ENCODE results near the gene VPS16. TPM values are rescaled to one million over a fixed set of nuclear protein-coding genes. Genes with fewer than 3 reads are reported as not detected.

Gene VPS16
- 46.1 and 48.5 TPM in 2 replicates for total RNA-seq
- polyA plus RNA-seq, result 32.2 and 32.9 TPM in 2 replicates
- 41.1 and 41.6 TPM in 2 replicates for polyA plus RNA-seq (2012)
- polyA minus RNA-seq (ENCODE audit: low replicate concordance), result 53.3 and 85.6 TPM in 2 replicates

DNA sequence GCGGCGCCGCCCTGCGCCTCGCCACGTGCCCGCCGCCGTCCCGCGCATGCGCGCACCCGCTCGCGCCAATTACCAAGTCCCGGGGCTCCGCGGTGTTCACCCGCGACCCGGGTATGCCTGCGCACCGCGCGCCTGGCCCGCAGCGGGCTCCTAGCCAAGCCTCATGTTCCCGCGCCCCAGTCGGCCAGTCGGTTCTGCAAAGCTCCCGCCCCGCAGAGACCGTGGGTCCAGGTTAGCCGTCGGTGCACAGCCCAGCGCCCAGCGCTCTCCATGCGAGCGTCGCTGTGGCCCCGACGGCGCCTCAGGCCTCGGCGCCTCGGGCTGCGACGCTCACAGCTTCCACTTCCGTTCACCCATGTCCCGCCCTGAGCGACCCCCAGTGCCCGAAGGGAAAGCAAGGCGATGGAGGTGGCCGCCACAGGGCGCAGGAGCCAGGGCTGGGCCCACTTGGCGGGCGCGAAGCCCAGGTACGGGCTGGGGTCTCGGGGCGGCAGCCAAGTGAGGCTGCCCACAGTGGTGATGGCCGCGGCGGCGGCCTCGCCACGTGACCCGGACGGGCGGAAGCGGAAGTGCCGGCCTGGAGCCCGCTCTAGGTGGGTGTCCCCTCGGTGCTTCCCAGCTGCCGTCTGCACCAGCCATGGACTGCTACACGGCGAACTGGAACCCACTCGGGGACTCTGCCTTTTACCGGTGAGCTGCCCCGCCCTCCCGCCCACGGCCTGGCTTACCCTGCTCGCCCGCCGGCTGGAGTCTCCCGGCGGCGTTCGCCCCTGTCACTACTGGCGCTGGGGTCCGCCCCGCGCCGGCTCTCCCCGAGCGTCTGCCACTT is at the start of gene VPS16, which contains the start of gene PCED1A:
Gene VPS16, plus strand, starts transcription at position 608 of the 829 bp plus-strand sequence. Its CDS starts 30 bp downstream, at position 638.
Gene PCED1A, minus strand, starts transcription at position 518 of the 829 bp plus-strand sequence. CDS start 743 bp downstream, outside the sequence.
- TF ChIP-seq, protein P1, sequence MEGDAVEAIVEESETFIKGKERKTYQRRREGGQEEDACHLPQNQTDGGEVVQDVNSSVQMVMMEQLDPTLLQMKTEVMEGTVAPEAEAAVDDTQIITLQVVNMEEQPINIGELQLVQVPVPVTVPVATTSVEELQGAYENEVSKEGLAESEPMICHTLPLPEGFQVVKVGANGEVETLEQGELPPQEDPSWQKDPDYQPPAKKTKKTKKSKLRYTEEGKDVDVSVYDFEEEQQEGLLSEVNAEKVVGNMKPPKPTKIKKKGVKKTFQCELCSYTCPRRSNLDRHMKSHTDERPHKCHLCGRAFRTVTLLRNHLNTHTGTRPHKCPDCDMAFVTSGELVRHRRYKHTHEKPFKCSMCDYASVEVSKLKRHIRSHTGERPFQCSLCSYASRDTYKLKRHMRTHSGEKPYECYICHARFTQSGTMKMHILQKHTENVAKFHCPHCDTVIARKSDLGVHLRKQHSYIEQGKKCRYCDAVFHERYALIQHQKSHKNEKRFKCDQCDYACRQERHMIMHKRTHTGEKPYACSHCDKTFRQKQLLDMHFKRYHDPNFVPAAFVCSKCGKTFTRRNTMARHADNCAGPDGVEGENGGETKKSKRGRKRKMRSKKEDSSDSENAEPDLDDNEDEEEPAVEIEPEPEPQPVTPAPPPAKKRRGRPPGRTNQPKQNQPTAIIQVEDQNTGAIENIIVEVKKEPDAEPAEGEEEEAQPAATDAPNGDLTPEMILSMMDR (conservative IDR thresholded peaks at IDR 0.05 in 1 of 2, IDR thresholded peaks at IDR 0.05 in 1 of 2; ENCODE audit: low read depth in 1 of 2, low read length in 2 of 2), result no peak
- TF ChIP-seq EZH2 (IDR thresholded peaks at IDR 0.05; ENCODE audit: low read length, missing control alignments), result no peak
- Histone ChIP-seq H3K9me3 (ENCODE audit: control insufficient read depth, insufficient read depth, low read depth, low read length) (no peaks in the 10 kb centered on the region), H3K4me2 (ENCODE audit: extremely low read depth, insufficient read depth, low read length) (peak within 1 kb of the TSS; percentile 86), H3K4me3 (replicated peaks in 1 of 4; ENCODE audit: control extremely low read depth in 1 of 4, insufficient read depth in 1 of 4, low read depth in 3 of 4, low read length in 4 of 4) (peak within 1 kb of the TSS; percentile 73 to 92 (median 82)), H3K27ac (ENCODE audit: insufficient read depth, low read length) (peak within 1 kb of the TSS; percentile 96), H2AFZ (ENCODE audit: low read length) (peak within 1 kb of the TSS; percentile 94), H3K79me2 (ENCODE audit: control insufficient read depth, insufficient read depth, low read length) (peaks cover 11% of the 10 kb centered on the region), H3K4me1 (ENCODE audit: control insufficient read depth, extremely low read depth, insufficient read depth, low read length) (no peaks in the 10 kb centered on the region), H3K27me3 (ENCODE audit: control insufficient read depth, insufficient read depth, low read length) (no peaks in the 10 kb centered on the region), H3K36me3 (ENCODE audit: control insufficient read depth, insufficient read depth, low read length) (peaks cover 8% of the 10 kb centered on the region), H3K9ac (ENCODE audit: insufficient read depth, low read length) (peak within 1 kb of the TSS; percentile 95), H4K20me1 (ENCODE audit: control insufficient read depth, extremely low read depth, insufficient read depth, low read length) (no peaks in the 10 kb centered on the region)
- DNase-seq (ENCODE audit: low read depth in 2 of 2), result peak; percentile 85 to 86

DNA sequence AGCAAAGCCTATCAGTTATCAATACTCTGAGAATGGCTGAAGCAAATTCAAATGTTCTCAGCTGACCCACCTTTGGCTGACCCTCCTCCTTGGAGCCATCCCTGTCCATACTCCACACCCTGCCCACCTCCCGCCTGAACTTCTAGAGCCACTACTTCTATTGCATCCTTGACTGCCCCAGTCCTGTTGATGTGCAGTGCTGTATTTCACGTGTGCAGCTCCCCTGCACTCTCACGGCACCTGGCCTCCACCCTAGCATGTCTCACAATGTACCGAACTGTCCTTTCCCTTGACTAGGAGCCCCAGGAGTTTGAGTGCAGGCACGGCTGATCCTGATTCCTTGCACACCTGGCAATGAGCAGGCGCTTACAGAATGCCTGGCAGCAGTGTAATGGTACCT is 47.1 kb upstream of the VPS16 start:
- Histone ChIP-seq H3K79me2 (ENCODE audit: control insufficient read depth, insufficient read depth, low read length) (no peaks in the 10 kb centered on the region), H3K4me3 (replicated peaks in 1 of 4; ENCODE audit: control extremely low read depth in 1 of 4, insufficient read depth in 1 of 4, low read depth in 3 of 4, low read length in 4 of 4) (no peak overlapping the region), H3K9me3 (ENCODE audit: control insufficient read depth, insufficient read depth, low read depth, low read length) (no peaks in the 10 kb centered on the region), H2AFZ (ENCODE audit: low read length) (no peak overlapping the region), H3K36me3 (ENCODE audit: control insufficient read depth, insufficient read depth, low read length) (no peaks in the 10 kb centered on the region), H3K4me2 (ENCODE audit: extremely low read depth, insufficient read depth, low read length) (no peak overlapping the region), H4K20me1 (ENCODE audit: control insufficient read depth, extremely low read depth, insufficient read depth, low read length) (no peaks in the 10 kb centered on the region), H3K4me1 (ENCODE audit: control insufficient read depth, extremely low read depth, insufficient read depth, low read length) (no peaks in the 10 kb centered on the region), H3K27me3 (ENCODE audit: control insufficient read depth, insufficient read depth, low read length) (peaks cover 13% of the 10 kb centered on the region), H3K9ac (ENCODE audit: insufficient read depth, low read length) (no peak overlapping the region), H3K27ac (ENCODE audit: insufficient read depth, low read length) (no peak overlapping the region)
- TF ChIP-seq, protein P1 (conservative IDR thresholded peaks at IDR 0.05 in 1 of 2, IDR thresholded peaks at IDR 0.05 in 1 of 2; ENCODE audit: low read depth in 1 of 2, low read length in 2 of 2), result no peak
- TF ChIP-seq EZH2 (IDR thresholded peaks at IDR 0.05; ENCODE audit: low read length, missing control alignments), result no peak
- no peak for DNase-seq (ENCODE audit: low read depth in 2 of 2)

DNA sequence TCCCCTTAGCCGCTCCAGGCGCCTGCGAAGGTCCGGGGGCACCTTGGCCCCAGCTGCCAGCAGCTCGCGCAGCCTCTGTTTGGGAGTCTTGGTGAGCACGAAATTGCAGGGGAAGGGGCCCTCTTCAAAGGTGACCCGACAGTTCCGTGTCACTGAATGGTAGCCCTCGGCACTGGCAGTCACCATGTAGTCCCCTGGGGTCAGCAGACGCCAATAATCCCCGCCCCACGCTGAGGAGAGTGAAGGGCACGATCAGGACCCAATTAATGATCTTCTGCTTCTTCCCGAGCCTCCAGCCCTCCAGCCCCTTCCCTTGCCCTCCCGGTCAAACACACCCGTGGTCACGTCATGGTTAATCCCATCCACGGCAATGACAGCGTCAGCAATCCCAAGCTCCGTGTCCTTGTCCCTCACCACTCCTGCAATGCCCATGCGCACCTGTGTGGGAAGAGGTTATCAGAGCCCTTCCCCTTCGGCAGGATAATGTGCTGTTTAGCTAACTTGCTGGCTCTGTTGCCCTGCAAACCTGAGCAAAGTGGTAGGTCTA is 46.3 kb upstream of the VPS16 start:
- Histone ChIP-seq H4K20me1 (ENCODE audit: control insufficient read depth, extremely low read depth, insufficient read depth, low read length) (no peaks in the 10 kb centered on the region), H3K4me1 (ENCODE audit: control insufficient read depth, extremely low read depth, insufficient read depth, low read length) (no peaks in the 10 kb centered on the region), H2AFZ (ENCODE audit: low read length) (no peak overlapping the region), H3K79me2 (ENCODE audit: control insufficient read depth, insufficient read depth, low read length) (no peaks in the 10 kb centered on the region), H3K27ac (ENCODE audit: insufficient read depth, low read length) (no peak overlapping the region), H3K4me2 (ENCODE audit: extremely low read depth, insufficient read depth, low read length) (no peak overlapping the region), H3K9ac (ENCODE audit: insufficient read depth, low read length) (no peak overlapping the region), H3K4me3 (replicated peaks in 1 of 4; ENCODE audit: control extremely low read depth in 1 of 4, insufficient read depth in 1 of 4, low read depth in 3 of 4, low read length in 4 of 4) (no peak overlapping the region), H3K36me3 (ENCODE audit: control insufficient read depth, insufficient read depth, low read length) (no peaks in the 10 kb centered on the region), H3K9me3 (ENCODE audit: control insufficient read depth, insufficient read depth, low read depth, low read length) (no peaks in the 10 kb centered on the region), H3K27me3 (ENCODE audit: control insufficient read depth, insufficient read depth, low read length) (peaks cover 16% of the 10 kb centered on the region)
- no peak for TF ChIP-seq EZH2 (IDR thresholded peaks at IDR 0.05; ENCODE audit: low read length, missing control alignments)
- TF ChIP-seq, protein P1 (conservative IDR thresholded peaks at IDR 0.05 in 1 of 2, IDR thresholded peaks at IDR 0.05 in 1 of 2; ENCODE audit: low read depth in 1 of 2, low read length in 2 of 2), result no peak
- DNase-seq (ENCODE audit: low read depth in 2 of 2), result no peak

Measured in fibroblast of lung (primary cell).